Small intestine (tissue), 7 donors: ENCODE measurements around the gene CLEC18B. TPM values are rescaled to one million over a fixed set of nuclear protein-coding genes. Genes with fewer than 3 reads are reported as not detected.
"Not testable (repeated sequence)": the region's sequence is repeated elsewhere in the genome, so short reads cannot be mapped to it uniquely, and the experiment has no call there.

Source experiments
- DNase-seq, 2 donors: peaks; one replicate each; pipeline versions ENCODE4 v3.0.0 to v3.0.0-alpha.2; 2013
- FAIRE-seq: peaks from 2 replicates; lab custom pipeline; 2012; peaks lifted over from hg19 to GRCh38; lab: Jason Lieb, UNC
- H3K27ac ChIP-seq, 3 donors: one replicate each; pipeline ENCODE4 v1.5.1; 2013; ENCODE audit warnings: low read length in 2 of 3, mild to moderate bottlenecking in 2 of 3, control low read depth in 1 of 3, inconsistent platforms in 1 of 3, low read depth in 1 of 3, moderate library complexity in 1 of 3
- H3K27me3 ChIP-seq, 3 donors: one replicate each; pipeline ENCODE4 v1.6.1; 2013; ENCODE audit warnings: low read length in 3 of 3, inconsistent platforms in 1 of 3; ENCODE audit not compliant: control insufficient read depth in 3 of 3, insufficient read depth in 3 of 3
- H3K36me3 ChIP-seq, 3 donors: one replicate each; pipeline ENCODE4 v1.6.1; 2013; ENCODE audit warnings: low read length in 3 of 3, inconsistent platforms in 1 of 3, low read depth in 1 of 3, mild to moderate bottlenecking in 1 of 3, moderate library complexity in 1 of 3; ENCODE audit not compliant: control insufficient read depth in 3 of 3, insufficient read depth in 2 of 3
- H3K4me1 ChIP-seq, 3 donors: one replicate each; pipeline ENCODE4 v1.6.1; 2013; ENCODE audit warnings: low read length in 2 of 3, inconsistent platforms in 1 of 3, low read depth in 1 of 3, mild to moderate bottlenecking in 1 of 3, moderate library complexity in 1 of 3; ENCODE audit not compliant: control insufficient read depth in 3 of 3, insufficient read depth in 2 of 3
- H3K4me3 ChIP-seq, 3 donors: one replicate each; pipeline ENCODE4 v1.5.1; 2013; ENCODE audit warnings: low read length in 3 of 3, control low read depth in 1 of 3, inconsistent platforms in 1 of 3, low read depth in 1 of 3, mild to moderate bottlenecking in 1 of 3, moderate library complexity in 1 of 3
- H3K9me3 ChIP-seq, 2 donors: one replicate each; pipeline ENCODE4 v1.6.1; 2013; ENCODE audit warnings: low read depth in 1 of 2, low read length in 1 of 2; ENCODE audit not compliant: control insufficient read depth in 2 of 2, insufficient read depth in 1 of 2
- WGBS, 3 donors: extraction: QIAGEN DNeasy Blood & Tissue Kit; methylation state at CpG; one replicate each; pipeline ENCODE4 v1.1.7; 2013; 5-methylcytosine and 5-hydroxymethylcytosine counted together
- polyA plus RNA-seq, 4 donors: library from polyadenylated mRNA; stranded (reverse) in 3 of 4; unstranded in 1 of 4; fragments of 200-250 nt in 3 of 4; fragments of 120-200 nt in 1 of 4; gene quantifications; one replicate each; pipeline versions ENCODE4 v1.2.1 to v1.2.3, GENCODE V29; 2013
- donor health status: healthy with polysubstance abuse.
- donor health status: control.
- donor health status: control.
- donor health status: Bipolar disorder and iron deficiency.
- donor health status: healthy.

Gene CLEC18B
- polyA plus RNA-seq, 4 donors: 0.92 to 4.5 (median 1.4) TPM

DNA sequence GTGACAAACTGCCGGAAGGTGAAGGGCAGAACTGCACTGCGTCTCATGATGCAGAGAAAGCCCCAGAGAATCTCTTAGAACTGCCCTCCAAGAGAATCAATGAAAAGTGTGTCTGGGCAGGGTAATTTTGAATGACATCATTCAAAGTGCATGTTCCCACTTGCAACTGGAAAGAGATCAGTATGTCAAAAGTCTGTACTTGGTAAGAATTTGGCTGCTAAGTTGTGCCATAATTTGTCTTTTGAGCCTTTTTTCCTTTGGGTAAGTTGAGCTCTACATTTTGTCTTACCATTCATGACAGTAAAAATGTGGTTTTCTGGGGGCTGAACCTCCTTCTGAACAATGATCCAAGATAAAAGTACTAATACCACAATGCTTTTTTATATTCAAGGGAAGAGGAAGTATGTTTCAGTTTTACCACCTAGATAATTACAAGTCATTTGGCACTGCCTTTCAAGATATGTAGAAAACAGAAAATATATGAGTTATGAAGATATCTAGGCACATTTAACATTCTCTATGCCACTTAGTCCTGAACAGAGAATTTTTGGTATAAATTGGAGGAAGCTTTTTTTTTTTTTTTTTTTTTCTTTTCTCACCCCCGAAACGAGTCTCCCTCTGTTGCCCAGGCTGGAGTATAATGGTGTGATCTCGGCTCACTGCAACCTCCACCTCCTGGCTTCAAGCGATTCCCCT, 38.8 kb downstream of the CLEC18B start:
- H3K9me3 ChIP-seq, H3K27me3 ChIP-seq, H3K4me1 ChIP-seq, FAIRE-seq, DNase-seq, H3K27ac ChIP-seq, H3K36me3 ChIP-seq, H3K4me3 ChIP-seq: not testable (repeated sequence)
- WGBS, 3 donors: 25 to 51% methylated on average over 2 to 3 of the region's 6 CpGs; no CpG with 5 or more reads in 1 of the 3 donors

- not testable (repeated sequence) for FAIRE-seq, H3K27ac ChIP-seq, H3K4me1 ChIP-seq, H3K36me3 ChIP-seq, H3K4me3 ChIP-seq, H3K9me3 ChIP-seq, H3K27me3 ChIP-seq, DNase-seq
- 91 to 96% (median 94%) methylated on average over 9 of the region's 9 CpGs for WGBS, 3 donors
Observed at GRCh38 chr16:74373847-74374184, 47.5 kb downstream of the CLEC18B start.

DNA sequence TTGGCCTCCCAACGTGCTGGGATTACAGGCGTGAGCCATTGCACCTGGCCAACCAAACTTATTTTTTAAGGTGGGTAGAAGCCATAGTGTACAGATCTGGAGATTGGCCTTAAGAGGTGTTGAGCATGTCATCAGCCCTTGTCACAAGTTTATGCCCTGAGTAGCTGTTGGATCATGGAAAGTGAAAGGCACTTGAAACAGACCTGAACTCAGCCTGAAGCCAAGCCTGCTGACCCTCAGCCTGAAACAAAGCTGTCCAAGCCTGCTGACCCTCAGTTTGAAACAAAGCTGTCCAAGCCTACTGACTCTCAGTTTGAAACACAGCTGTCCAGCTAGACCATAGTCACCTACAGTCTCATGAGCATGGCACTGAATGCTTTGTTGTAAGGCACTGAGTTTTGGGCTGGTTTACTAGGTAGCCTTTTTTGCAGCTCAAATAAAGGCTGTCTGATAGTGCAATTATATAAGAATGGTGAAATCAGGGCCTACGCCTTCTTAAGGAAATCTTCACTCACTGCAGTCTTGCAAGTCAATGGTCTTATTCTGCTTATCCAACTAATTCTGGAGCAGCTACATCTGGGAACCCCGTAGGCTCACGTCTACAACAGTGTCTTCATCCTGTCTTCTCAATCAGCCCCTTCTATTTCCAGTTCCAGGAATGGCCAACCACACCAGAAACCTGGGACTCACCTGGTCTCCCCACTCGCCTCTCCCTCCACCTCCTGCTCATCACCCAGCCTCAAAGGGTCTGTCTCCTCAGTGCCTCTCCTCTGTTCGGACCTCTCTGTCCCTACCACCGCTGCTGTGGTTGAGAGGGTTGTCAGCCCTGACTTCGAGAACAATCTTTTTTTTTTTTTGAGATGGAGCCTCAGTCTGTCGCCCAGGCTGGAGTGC, 48.1 kb downstream of the CLEC18B start:
- WGBS, 3 donors: 82 to 90% (median 88%) methylated on average over 10 of the region's 10 CpGs
- Histone ChIP-seq H3K27me3 (no peaks in the 10 kb centered on the region), H3K36me3 (no peaks in the 10 kb centered on the region), H3K4me3 (no peak overlapping the region), H3K27ac (no peak overlapping the region), H3K9me3 (no peaks in the 10 kb centered on the region), H3K4me1 (no peaks in the 10 kb centered on the region)
- DNase-seq (no peak), FAIRE-seq (no peak)

DNA sequence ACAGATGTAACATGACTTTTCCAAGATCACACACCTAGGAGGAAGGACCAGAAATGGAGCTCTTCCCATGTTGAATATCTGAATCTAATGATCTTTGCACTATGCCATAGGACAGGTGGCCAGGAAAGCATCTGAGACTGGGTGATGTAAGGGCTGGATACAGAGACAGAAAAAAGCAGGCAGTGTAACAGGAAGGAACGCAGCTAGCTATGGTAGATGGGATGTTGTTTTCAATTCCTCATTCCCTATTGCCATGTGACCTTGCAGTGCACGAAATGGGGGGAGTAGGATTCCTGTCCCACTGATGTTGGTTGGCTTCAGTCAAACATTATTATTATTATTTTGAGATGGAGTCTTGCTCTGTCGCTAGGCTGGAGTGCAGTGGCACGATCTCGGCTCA, 48.9 kb downstream of the CLEC18B start:
- DNase-seq (no peak), FAIRE-seq (no peak)
- Histone ChIP-seq H3K27ac (no peak overlapping the region), H3K4me1 (no peaks in the 10 kb centered on the region), H3K9me3 (no peaks in the 10 kb centered on the region), H3K36me3 (no peaks in the 10 kb centered on the region), H3K4me3 (no peak overlapping the region), H3K27me3 (no peaks in the 10 kb centered on the region)
- 77 to 83% (median 78%) methylated on average over 5 of the region's 5 CpGs for WGBS, 3 donors

DNA sequence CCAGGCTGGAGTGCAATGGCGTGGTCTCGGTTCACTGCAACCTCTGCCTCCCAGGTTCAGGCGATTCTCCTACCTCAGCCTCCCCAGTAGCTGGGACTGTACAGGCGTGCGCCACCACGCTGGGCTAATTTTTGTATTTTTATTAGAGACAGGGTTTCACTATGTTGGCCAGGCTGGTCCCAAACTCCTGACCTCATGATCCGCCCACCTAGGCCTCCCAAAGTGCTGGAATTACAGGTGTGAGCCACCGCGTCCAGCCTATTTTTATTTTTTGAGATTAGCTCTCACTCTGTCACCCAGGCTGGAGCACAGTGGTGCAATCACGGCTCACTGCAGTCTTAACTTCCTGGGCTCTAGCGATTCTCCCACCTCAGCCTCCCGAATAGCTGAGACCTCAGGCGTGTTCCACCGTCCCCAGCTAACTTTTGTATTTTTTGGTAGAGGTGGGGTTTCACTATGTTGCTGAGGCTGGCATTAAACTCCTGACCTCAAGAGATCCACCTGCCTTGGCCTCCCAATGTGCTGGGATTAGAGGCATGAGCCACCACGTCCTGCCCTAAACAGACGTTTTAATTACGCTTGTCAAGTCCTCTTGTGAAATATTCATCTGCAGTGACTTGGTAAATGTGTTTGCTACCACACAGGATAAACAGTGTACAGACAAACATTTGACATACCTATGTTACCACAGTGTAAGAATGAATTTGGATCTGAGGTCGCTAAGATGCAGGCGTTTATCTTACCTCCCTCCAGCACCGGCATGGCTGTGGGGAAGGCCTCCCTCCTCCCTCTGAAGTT, 50.7 kb downstream of the CLEC18B start:
- H3K36me3 ChIP-seq, H3K4me3 ChIP-seq, H3K27ac ChIP-seq, H3K27me3 ChIP-seq, DNase-seq, H3K9me3 ChIP-seq, H3K4me1 ChIP-seq, FAIRE-seq: not testable (repeated sequence)
- 88 to 89% (median 88%) methylated on average over 20 of the region's 20 CpGs for WGBS, 3 donors

DNA sequence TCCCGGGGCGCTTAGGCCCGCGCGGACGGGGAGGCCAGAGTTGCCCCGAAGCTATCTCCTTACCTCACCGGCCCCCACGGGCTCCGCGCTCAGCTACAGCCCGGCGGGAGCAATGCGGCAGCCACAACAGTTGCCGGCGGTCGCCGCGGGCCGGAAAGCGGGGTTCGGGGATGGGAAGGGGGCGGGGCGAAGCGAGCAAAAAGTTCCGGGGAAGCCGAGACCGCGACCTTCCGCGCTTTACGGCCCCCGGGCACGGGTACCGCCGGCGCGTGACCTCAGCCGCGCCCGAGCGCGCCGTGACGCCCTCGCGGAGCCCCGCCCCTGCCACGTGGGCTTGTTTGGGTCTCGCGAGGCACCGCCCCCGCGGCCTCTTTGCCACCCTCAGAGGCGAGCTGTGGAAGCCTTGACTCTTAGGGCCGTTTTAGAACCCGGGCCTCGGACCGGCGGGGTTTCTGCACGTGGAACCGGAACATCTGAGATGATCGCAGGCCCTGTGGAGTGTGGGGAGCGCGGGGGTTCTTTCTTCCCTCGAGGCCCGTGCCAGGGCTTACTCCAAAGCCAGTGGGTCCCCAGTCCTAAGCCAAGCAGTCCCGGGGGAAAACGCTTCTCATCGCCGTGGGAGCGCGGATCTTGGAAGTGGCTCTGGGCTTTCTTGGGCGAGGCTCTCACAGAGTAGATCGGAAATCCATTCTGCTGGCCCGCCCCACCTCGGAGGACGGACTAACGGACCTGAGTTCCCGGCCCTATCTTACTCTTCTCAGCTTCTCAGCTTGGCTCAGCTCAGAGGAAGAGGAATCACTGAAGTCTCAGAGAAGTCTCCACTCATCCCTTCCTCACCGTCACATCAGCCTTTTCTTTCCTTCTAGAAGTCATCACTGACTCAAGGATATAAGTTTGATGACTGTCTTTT, 53.0 kb downstream of the CLEC18B start:
- not testable (repeated sequence) for H3K27me3 ChIP-seq, H3K4me1 ChIP-seq, H3K9me3 ChIP-seq, FAIRE-seq
- peak overlapping the region; percentile 58 to 79 (median 78) for H3K4me3 ChIP-seq
- H3K36me3 ChIP-seq: peaks cover 0 to 13% (median 0%) of the 10 kb centered on the region in 3 donors
- WGBS, 3 donors: 0 to 1% (median 1%) methylated on average over 44 to 69 of the region's 81 CpGs
- peak; percentile 83 to 97 for DNase-seq
- H3K27ac ChIP-seq: peak overlapping the region; percentile 63 to 83 (median 75)

- WGBS, 3 donors: 0 to 1% (median 1%) methylated on average over 30 to 32 of the region's 35 CpGs
- peaks cover 0 to 17% (median 0%) of the 10 kb centered on the region in 3 donors for H3K36me3 ChIP-seq
- not testable (repeated sequence) for FAIRE-seq, H3K9me3 ChIP-seq, H3K27me3 ChIP-seq, H3K4me1 ChIP-seq
- H3K4me3 ChIP-seq: peak overlapping the region; percentile 58 to 79 (median 78)
- H3K27ac ChIP-seq: peak overlapping the region; percentile 63 to 75 (median 64)
- DNase-seq: peak; percentile 30 to 71
Observed at GRCh38 chr16:74367469-74368001, 53.7 kb downstream of the CLEC18B start.
